SK-N-SH (cell line): ENCODE data around the gene RNF44. TPM values are rescaled to one million over a fixed set of nuclear protein-coding genes. Genes with fewer than 3 reads are reported as not detected.

Experiments used
- CTCF ChIA-PET: fragments of 300-600, 350-600 bp; formaldehyde crosslinking; extraction: SDS; loops from one replicate; lab custom pipeline; 2021; lab: Yijun Ruan, JAX
- POLR2A ChIA-PET: fragments of 350-600 bp; sonication (Branson Sonifier 250); formaldehyde crosslinking; extraction: SDS; loops from one replicate; lab custom pipeline; 2020; ENCODE audit warnings: antibody characterized with exemption, inconsistent platforms; lab: Yijun Ruan, JAX
- DNase-seq: peaks from one replicate; pipeline ENCODE4 v3.0.0; 2012
- H2AFZ ChIP-seq: fragments of 200-600 bp; sonication (generic); 2 replicates; pipeline ENCODE4 v1.8.1; 2016; ENCODE audit warnings: antibody characterized with exemption, mild to moderate bottlenecking, low read depth
- H3F3A ChIP-seq: fragments of 200-600 bp; sonication (generic); replicated peaks from 2 replicates; pipeline ENCODE3; 2016; ENCODE audit warnings: antibody characterized with exemption, mild to moderate bottlenecking; ENCODE audit not compliant: insufficient read depth
- H3K27ac ChIP-seq, 2 experiments: fragments of 200-500 bp in 1 of 2; fragments of 200-600 bp in 1 of 2; sonication (Bioruptor generic) in 1 of 2; sonication (generic), shearing (Covaris generic) in 1 of 2; 2 replicates each; pipeline versions ENCODE4 v1.5.1 to v1.6.1; 2014 to 2016; ENCODE audit warnings: low read depth in 2 of 2, inconsistent platforms in 1 of 2, low read length in 1 of 2, mild to moderate bottlenecking in 1 of 2, mixed read lengths in 1 of 2
- H3K27me3 ChIP-seq: fragments of 200-600 bp; sonication (generic), shearing (Covaris generic); 2 replicates; pipeline ENCODE4 v1.6.1; 2016; ENCODE audit warnings: mixed run types; ENCODE audit not compliant: insufficient read depth
- H3K36me3 ChIP-seq, 2 experiments: fragments of 200-500 bp in 1 of 2; fragments of 200-600 bp in 1 of 2; sonication (Bioruptor generic) in 1 of 2; sonication (generic) in 1 of 2; replicated peaks in 1 of 2; 2 replicates each; pipeline versions ENCODE3 to v1.5.1; 2014 to 2016; ENCODE audit warnings: low read length in 1 of 2, mild to moderate bottlenecking in 1 of 2; ENCODE audit not compliant: insufficient read depth in 2 of 2, control insufficient read depth in 1 of 2
- H3K4me1 ChIP-seq, 2 experiments: fragments of 200-500 bp in 1 of 2; fragments of 200-600 bp in 1 of 2; sonication (Bioruptor generic) in 1 of 2; sonication (generic), shearing (Covaris generic) in 1 of 2; 2 replicates each; pipeline versions ENCODE4 v1.5.1 to v1.6.1; 2014 to 2016; ENCODE audit warnings: low read depth in 1 of 2, low read length in 1 of 2, mixed run types in 1 of 2; ENCODE audit not compliant: insufficient read depth in 2 of 2, control insufficient read depth in 1 of 2
- H3K4me2 ChIP-seq: fragments of 200-600 bp; sonication (generic), shearing (Covaris generic); 2 replicates; pipeline ENCODE4 v1.6.1; 2017; ENCODE audit warnings: mixed run types
- H3K4me3 ChIP-seq, 2 experiments: fragments of 200-500 bp in 1 of 2; fragments of 200-600 bp in 1 of 2; sonication (Bioruptor generic) in 1 of 2; sonication (generic), shearing (Covaris generic) in 1 of 2; 2 replicates each; pipeline versions ENCODE4 v1.5.1 to v1.8.1; 2014 to 2016; ENCODE audit warnings: low read depth in 2 of 2, inconsistent platforms in 1 of 2, low read length in 1 of 2, mild to moderate bottlenecking in 1 of 2, mixed read lengths in 1 of 2, moderate library complexity in 1 of 2
- H3K79me2 ChIP-seq: fragments of 200-600 bp; sonication (generic); 2 replicates; pipeline ENCODE4 v1.8.1; 2017; ENCODE audit warnings: mild to moderate bottlenecking; ENCODE audit not compliant: insufficient read depth
- H3K9ac ChIP-seq: fragments of 200-600 bp; sonication (generic); 2 replicates; pipeline ENCODE4 v1.6.1; 2017; ENCODE audit warnings: mixed run types
- H3K9me2 ChIP-seq: fragments of 200-600 bp; sonication (generic); 2 replicates; pipeline ENCODE4 v1.6.1; 2017; ENCODE audit warnings: mixed run types
- H3K9me3 ChIP-seq: fragments of 200-600 bp; sonication (generic); 2 replicates; pipeline ENCODE4 v1.6.1; 2017; ENCODE audit warnings: mixed run types, mild to moderate bottlenecking, moderate library complexity
- H4K20me1 ChIP-seq: fragments of 200-600 bp; sonication (generic); 2 replicates; pipeline ENCODE4 v1.6.1; 2017; ENCODE audit warnings: mild to moderate bottlenecking, mixed run types; ENCODE audit not compliant: insufficient read depth
- CHD2 ChIP-seq: fragments of 150-350 bp; IDR thresholded peaks from 2 replicates; pipeline ENCODE4 v1.6.1; 2018; ENCODE audit warnings: low read length; ENCODE audit not compliant: partially characterized antibody
- CTCF ChIP-seq: fragments of 200-600 bp; sonication (generic); IDR thresholded peaks from 2 replicates; pipeline ENCODE4 v1.6.1; 2017; ENCODE audit warnings: antibody characterized with exemption, mild to moderate bottlenecking, moderate library complexity
- EP300 ChIP-seq, 2 experiments: IDR thresholded peaks; 2 replicates each; pipeline versions ENCODE4 v1.4.0 to v1.6.1; 2012; ENCODE audit warnings: borderline replicate concordance in 1 of 2, low read depth in 1 of 2, low read length in 1 of 2
- FOXJ3 ChIP-seq: sonication (generic); formaldehyde crosslinking; IDR thresholded peaks from 2 replicates; pipeline ENCODE4 v1.5.1; 2020; ENCODE audit warnings: mild to moderate bottlenecking, missing genetic modification reagents
- GATA2 ChIP-seq: sonication (generic); formaldehyde crosslinking; IDR thresholded peaks from 2 replicates; pipeline ENCODE4 v1.5.0; 2020; ENCODE audit warnings: mild to moderate bottlenecking, missing genetic modification reagents
- MAX ChIP-seq: IDR thresholded peaks from 2 replicates; pipeline ENCODE4 v1.4.0; 2012; ENCODE audit warnings: low read depth
- MXI1 ChIP-seq: IDR thresholded peaks from 2 replicates; pipeline ENCODE4 v1.6.1; 2012; ENCODE audit warnings: mild to moderate bottlenecking, low read depth, low read length, improper control_type of control experiment
- NFIC ChIP-seq: IDR thresholded peaks from 2 replicates; pipeline ENCODE4 v1.4.0; 2012; ENCODE audit warnings: borderline replicate concordance
- PBX3 ChIP-seq: IDR thresholded peaks from 2 replicates; pipeline ENCODE4; 2012
- RAD21 ChIP-seq: IDR thresholded peaks from 2 replicates; pipeline ENCODE4 v1.6.1; 2012; ENCODE audit warnings: mild to moderate bottlenecking, low read length
- TAF1 ChIP-seq: IDR thresholded peaks from 2 replicates; pipeline ENCODE4 v1.6.1; 2012; ENCODE audit warnings: low read depth, mild to moderate bottlenecking, low read length, moderate library complexity, borderline replicate concordance
- TEAD4 ChIP-seq: IDR thresholded peaks from 2 replicates; pipeline ENCODE4 v1.4.0; 2012; ENCODE audit warnings: mild to moderate bottlenecking, borderline replicate concordance; ENCODE audit not compliant: insufficient read depth
- YY1 ChIP-seq: IDR thresholded peaks from 2 replicates; pipeline ENCODE4 v1.4.0; 2012; ENCODE audit warnings: low read depth, mild to moderate bottlenecking
- WGBS: methylation state at CpG from one replicate; pipeline ENCODE4 v1.1.6; 2017; ENCODE audit warnings: low lambda C conversion rate; 5-methylcytosine and 5-hydroxymethylcytosine counted together
- polyA plus RNA-seq, 3 experiments: library from polyadenylated mRNA; depleted of rRNA; stranded (reverse); fragments of >200 nt; gene quantifications; 2 replicates each; pipeline ENCODE4 v1.2.3, GENCODE V29; 2012

The RNF44 gene
- polyA plus RNA-seq, 1 of the 3 experiments (the other 2 are of a cell fraction): 17.9 TPM

- peak; percentile 100 for TF ChIP-seq MAX
- no peak for TF ChIP-seq CTCF
- no peak for TF ChIP-seq RAD21
- TF ChIP-seq TEAD4: no peak
- TF ChIP-seq NFIC: no peak
- TF ChIP-seq FOXJ3 (CRISPR knock-in tag): no peak
- peak; percentile 29 for TF ChIP-seq CHD2
- TF ChIP-seq GATA2: no peak
- TF ChIP-seq EP300 (IDR thresholded peaks at IDR 0.05; ENCODE audit: borderline replicate concordance in 1 of 2, low read depth in 1 of 2, low read length in 1 of 2): no peak
- TF ChIP-seq YY1: no peak
- TF ChIP-seq, all 33 proteins: peak for 8
Observed at GRCh38 chr5:176536132-176536901, 885 bp downstream of the RNF44 start (continued).

- H3K4me2 ChIP-seq: peak overlapping the region; percentile 99
- DNase-seq: peak; percentile 61
- ChIA-PET POLR2A (interaction anchor here (0.6 to 1.3 kb wide), 4 partner anchors 8 to 147 kb away, joined by 3 to 8 read pairs (median 4); partner anchors contain the start of genes HIGD2A and NOP16), CTCF (interaction anchor here (0.8 to 6.0 kb wide), 5 partner anchors 38 to 120 kb away, joined by 3 to 28 read pairs (median 5); partner anchors contain the start of genes CLTB and FAF2)
- no peaks in the 10 kb centered on the region for H3F3A ChIP-seq
- H4K20me1 ChIP-seq: peaks cover 47% of the 10 kb centered on the region
- peaks cover 56% of the 10 kb centered on the region for H3K79me2 ChIP-seq
- no peaks in the 10 kb centered on the region for H3K9me2 ChIP-seq
- peak overlapping the region; percentile 87 to 95 for H3K27ac ChIP-seq
- H3K4me3 ChIP-seq: peak overlapping the region; percentile 73 to 97
- H3K9ac ChIP-seq: peak overlapping the region; percentile 98
- TF ChIP-seq MXI1 (peak; percentile 14; the same call in 1 of the 2 replicates), TAF1 (peak; percentile 17; the same call in 1 of the 2 replicates), PBX3 (no peak)
- H3K4me1 ChIP-seq: peaks cover 13 to 53% of the 10 kb centered on the region in 2 experiments
- WGBS: 1% methylated on average over 9 of the region's 9 CpGs
- peaks cover 5 to 24% of the 10 kb centered on the region in 2 experiments for H3K36me3 ChIP-seq
- H3K27me3 ChIP-seq: no peaks in the 10 kb centered on the region
- no peaks in the 10 kb centered on the region for H3K9me3 ChIP-seq
- H2AFZ ChIP-seq: no peak overlapping the region
Observed at GRCh38 chr5:176535664-176536131, 1.5 kb downstream of the RNF44 start.
